ENCODE data around the gene HSD11B1. TPM values are rescaled to one million over a fixed set of nuclear protein-coding genes. Genes with fewer than 3 reads are reported as not detected.

The HSD11B1 gene
- total RNA-seq, 2 donors from 2014 or later = not detected

GRCh38 chr1:209733409-209734192 lies 29.0 kb downstream of the HSD11B1 start:
- Histone ChIP-seq H3K4me1 (ENCODE audit: control insufficient read depth, insufficient read depth, low read length) (no peaks in the 10 kb centered on the region), H3K27ac (ENCODE audit: low read depth, low read length) (no peak overlapping the region), H3K27me3 (ENCODE audit: control insufficient read depth, insufficient read depth, low read length, poor library complexity, severe bottlenecking) (peaks cover 56% of the 10 kb centered on the region), H3K9me3 (ENCODE audit: control insufficient read depth, low read length) (no peaks in the 10 kb centered on the region), H3K36me3 (ENCODE audit: control insufficient read depth, insufficient read depth, low read length) (no peaks in the 10 kb centered on the region), H3K4me3 (ENCODE audit: low read length) (no peak overlapping the region), H3K9ac (ENCODE audit: extremely low read depth, low read length, poor library complexity, severe bottlenecking) (no peak overlapping the region)
- no peak overlapping the region for H3K4me3 Mint-ChIP-seq
- H3K36me3 Mint-ChIP-seq (ENCODE audit: low read depth) = no peaks in the 10 kb centered on the region
- no peak overlapping the region for H3K27ac Mint-ChIP-seq
- H3K27me3 Mint-ChIP-seq (ENCODE audit: insufficient read depth) = peaks cover 37% of the 10 kb centered on the region
- H3K4me1 Mint-ChIP-seq = no peaks in the 10 kb centered on the region
- TF ChIP-seq CTCF (conservative IDR thresholded peaks at IDR 0.05) = no peak
- no peaks in the 10 kb centered on the region for H3K9me3 Mint-ChIP-seq
- WGBS, 2 experiments (ENCODE audit: insufficient coverage in 1 of 2, insufficient read length in 1 of 2) = 88 to 93% methylated on average over 1 to 3 of the region's 3 CpGs
- DNase-seq = no peak

GRCh38 chr1:209736490-209737117 lies 32.0 kb downstream of the HSD11B1 start:
- Mint-ChIP-seq H3K4me1 (no peaks in the 10 kb centered on the region), H3K27ac (no peak overlapping the region), H3K36me3 (ENCODE audit: low read depth) (no peaks in the 10 kb centered on the region), H3K27me3 (ENCODE audit: insufficient read depth) (peaks cover 30% of the 10 kb centered on the region), H3K4me3 (no peak overlapping the region), H3K9me3 (no peaks in the 10 kb centered on the region)
- no peak for DNase-seq
- no peak overlapping the region for H3K27ac ChIP-seq (ENCODE audit: low read depth, low read length)
- no peak for TF ChIP-seq CTCF (conservative IDR thresholded peaks at IDR 0.05)
- no peaks in the 10 kb centered on the region for H3K36me3 ChIP-seq (ENCODE audit: control insufficient read depth, insufficient read depth, low read length)
- 76 to 85% methylated on average over 2 to 3 of the region's 3 CpGs for WGBS, 2 experiments (ENCODE audit: insufficient coverage in 1 of 2, insufficient read length in 1 of 2)
- H3K4me1 ChIP-seq (ENCODE audit: control insufficient read depth, insufficient read depth, low read length) = no peaks in the 10 kb centered on the region
- peaks cover 45% of the 10 kb centered on the region for H3K27me3 ChIP-seq (ENCODE audit: control insufficient read depth, insufficient read depth, low read length, poor library complexity, severe bottlenecking)
- no peak overlapping the region for H3K9ac ChIP-seq (ENCODE audit: extremely low read depth, low read length, poor library complexity, severe bottlenecking)
- H3K4me3 ChIP-seq (ENCODE audit: low read length) = no peak overlapping the region
- no peaks in the 10 kb centered on the region for H3K9me3 ChIP-seq (ENCODE audit: control insufficient read depth, low read length)

GRCh38 chr1:209737118-209737505 lies 32.5 kb downstream of the HSD11B1 start:
- WGBS, 2 experiments (ENCODE audit: insufficient coverage in 1 of 2, insufficient read length in 1 of 2) = 72 to 100% methylated on average over 1 to 5 of the region's 5 CpGs
- Histone ChIP-seq H3K9me3 (ENCODE audit: control insufficient read depth, low read length) (no peaks in the 10 kb centered on the region), H3K4me3 (ENCODE audit: low read length) (no peak overlapping the region), H3K4me1 (ENCODE audit: control insufficient read depth, insufficient read depth, low read length) (no peaks in the 10 kb centered on the region), H3K27me3 (ENCODE audit: control insufficient read depth, insufficient read depth, low read length, poor library complexity, severe bottlenecking) (peaks cover 40% of the 10 kb centered on the region), H3K27ac (ENCODE audit: low read depth, low read length) (no peak overlapping the region), H3K9ac (ENCODE audit: extremely low read depth, low read length, poor library complexity, severe bottlenecking) (no peak overlapping the region), H3K36me3 (ENCODE audit: control insufficient read depth, insufficient read depth, low read length) (no peaks in the 10 kb centered on the region)
- Mint-ChIP-seq H3K9me3 (no peaks in the 10 kb centered on the region), H3K4me1 (no peaks in the 10 kb centered on the region), H3K36me3 (ENCODE audit: low read depth) (no peaks in the 10 kb centered on the region), H3K4me3 (no peak overlapping the region), H3K27me3 (ENCODE audit: insufficient read depth) (peaks cover 28% of the 10 kb centered on the region), H3K27ac (no peak overlapping the region)
- no peak for TF ChIP-seq CTCF (conservative IDR thresholded peaks at IDR 0.05)
- no peak for DNase-seq

Measured in endodermal cell (in vitro differentiated cells).